Measurements from ENCODE around the gene RABGGTB.
"Not testable (repeated sequence)": the region's sequence is repeated elsewhere in the genome, so short reads cannot be mapped to it uniquely, and the experiment has no call there.

The RABGGTB gene

DNA sequence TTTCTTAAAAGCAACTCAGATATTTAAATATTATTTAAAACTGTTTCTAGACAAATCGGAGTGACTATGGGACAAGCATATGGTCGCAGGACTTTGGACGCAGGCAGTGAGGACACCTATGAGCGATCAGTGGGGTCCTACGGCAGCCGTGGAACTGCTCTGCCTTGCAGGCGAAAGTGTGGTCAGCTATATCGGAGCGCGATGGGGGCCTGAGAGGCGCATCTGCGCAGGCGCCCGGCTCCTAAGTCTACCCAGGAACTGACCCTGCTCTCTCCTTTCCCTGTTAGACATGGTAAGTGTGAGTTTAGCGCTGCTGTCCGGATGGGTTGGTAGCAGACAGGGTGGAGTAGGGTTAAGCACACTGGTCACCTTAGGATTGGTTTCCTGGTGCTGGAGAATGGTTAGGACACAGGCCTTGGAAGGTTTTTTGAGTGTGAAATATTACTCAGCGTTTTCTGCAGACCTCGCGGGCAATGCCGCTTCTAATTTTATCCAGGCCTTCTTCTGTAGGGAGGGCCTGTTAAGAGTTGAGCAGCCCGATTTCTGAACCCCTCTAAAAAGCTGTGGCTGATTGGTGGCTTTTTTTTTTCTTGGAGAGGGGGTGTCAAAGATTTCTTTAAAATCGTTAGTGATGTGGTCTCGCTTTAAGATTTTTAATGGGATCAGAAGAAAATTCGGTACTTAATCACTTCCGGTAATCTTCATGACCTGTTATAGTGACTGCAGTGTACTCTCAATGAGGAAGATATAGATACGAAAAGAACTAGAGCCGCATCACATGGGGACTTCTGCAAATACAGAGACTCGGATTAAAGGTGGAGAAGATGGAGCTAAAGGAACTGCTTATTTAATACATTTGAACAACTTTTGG lies at the start of gene RABGGTB:
Gene RABGGTB (plus strand): TSS at position 274 of the 871 bp plus-strand sequence. CDS start 16 bp downstream, at position 290.
- DNase-seq, result peak; percentile 87

GRCh38 chr1:75742047-75742625 lies 43.9 kb upstream of the RABGGTB start:
- DNase-seq, result no peak

DNA sequence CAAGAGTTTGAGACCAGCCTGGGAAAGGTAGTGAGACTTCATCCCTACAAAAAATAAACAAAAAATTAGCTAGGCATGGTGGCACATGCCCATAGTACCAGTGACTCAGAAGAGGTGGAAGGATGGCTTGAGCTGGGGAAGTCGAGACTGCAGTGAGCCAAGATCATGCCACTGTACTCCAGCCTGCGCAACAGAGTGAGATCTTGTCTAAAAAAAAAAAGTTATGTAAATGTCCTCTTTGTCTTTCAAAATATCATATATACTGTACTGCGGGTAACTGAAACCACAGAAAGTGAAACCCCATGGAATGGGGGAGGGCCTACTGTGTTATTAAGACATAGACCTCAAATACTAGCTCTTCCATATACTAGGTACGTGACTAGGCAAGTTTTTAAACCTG lies 40.8 kb upstream of the RABGGTB start:
- DNase-seq, result no peak

DNA sequence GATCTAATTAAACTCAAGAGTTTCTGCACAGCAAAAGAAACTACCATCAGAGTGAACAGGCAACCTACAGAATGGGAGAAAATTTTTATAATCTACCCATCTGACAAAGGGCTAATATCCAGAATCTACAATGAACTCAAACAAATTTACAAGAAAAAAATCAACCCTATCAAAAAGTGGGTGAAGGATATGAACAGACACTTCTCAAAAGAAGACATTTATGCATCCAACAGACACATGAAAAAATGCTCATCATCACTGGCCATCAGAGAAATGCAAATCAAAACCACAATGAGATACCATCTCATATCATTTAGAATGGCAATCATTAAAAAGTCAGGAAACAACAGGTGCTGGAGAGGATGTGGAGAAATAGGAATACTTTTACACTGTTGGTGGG lies 28.8 kb upstream of the RABGGTB start:
- not testable (repeated sequence) for DNase-seq

DNA sequence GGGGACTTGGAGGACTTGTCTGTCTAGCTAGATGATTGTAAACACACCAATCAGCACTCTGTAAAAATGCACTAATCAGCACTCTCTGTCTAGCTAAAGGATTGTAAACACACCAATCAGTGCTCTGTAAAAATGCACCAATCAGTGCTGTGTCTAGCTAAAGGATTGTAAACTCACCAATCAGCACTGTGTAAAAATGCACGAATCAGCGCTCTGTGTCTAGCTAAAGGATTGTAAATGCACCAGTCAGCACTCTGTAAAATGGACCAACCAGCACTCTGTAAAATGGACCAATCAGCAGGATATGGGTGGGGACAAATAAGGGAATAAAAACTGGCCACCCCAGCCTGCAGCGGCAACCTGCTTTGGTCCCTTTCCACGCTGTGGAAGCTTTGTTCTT lies 27.5 kb upstream of the RABGGTB start:
- DNase-seq, result not testable (repeated sequence)

- DNase-seq, result no peak
These were observed 21.9 kb upstream of the RABGGTB start for GRCh38 chr1:75764057-75764655.

DNA sequence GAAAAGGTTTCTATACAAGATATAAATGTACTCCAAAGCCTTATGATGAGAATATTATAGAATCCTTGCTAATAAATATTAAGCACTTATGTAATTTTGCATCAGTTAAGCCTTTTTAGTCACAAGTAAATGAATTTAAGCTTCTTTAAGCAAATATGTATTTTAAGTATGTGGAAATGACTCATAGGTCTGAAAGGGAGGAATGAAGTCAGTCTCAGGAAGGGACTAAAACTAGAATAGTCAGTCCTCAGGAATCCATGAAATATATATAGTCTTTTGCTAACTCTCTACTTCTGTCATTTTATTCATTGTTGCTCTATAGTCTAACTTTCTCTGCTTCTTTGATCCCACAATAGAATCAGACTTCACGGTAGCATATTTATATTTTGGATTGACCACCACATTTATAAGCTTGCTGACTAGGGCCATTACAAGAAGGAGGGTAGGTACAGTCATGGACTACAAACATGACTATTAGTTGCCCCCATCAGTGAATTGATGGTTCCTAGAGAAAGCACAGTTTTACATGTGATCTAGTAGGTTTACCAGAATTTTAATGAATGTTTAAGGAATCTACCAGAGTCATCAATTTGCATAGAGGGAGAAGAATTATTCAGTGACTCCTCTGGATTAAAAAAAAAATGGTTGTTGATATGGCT lies 20.2 kb upstream of the RABGGTB start:
- no peak for DNase-seq

GRCh38 chr1:75768016-75768415 lies 18.0 kb upstream of the RABGGTB start:
- no peak for DNase-seq

GRCh38 chr1:75770761-75771160 lies 15.3 kb upstream of the RABGGTB start:
- DNase-seq, result no peak

GRCh38 chr1:75771978-75772377 lies 14.1 kb upstream of the RABGGTB start:
- DNase-seq, result no peak

DNA sequence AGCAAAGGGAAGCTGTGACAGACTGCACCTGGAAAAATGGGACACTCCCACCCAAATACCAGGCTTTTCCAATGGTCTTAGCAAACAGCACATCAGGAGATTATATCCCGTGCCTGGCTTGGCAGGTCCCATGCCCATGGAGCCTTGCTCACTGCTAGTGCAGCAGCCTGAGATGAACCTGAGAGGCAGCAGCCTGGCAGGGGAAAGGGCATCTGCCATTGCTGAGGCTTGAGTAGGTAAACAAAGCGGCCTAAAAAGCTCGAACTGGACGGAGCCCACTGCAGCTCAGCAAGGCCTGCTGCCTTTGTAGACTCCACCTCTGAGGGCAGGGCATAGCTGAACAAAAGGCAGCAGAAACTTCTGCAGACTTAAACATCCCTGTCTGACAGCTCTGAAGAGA lies 8.2 kb upstream of the RABGGTB start:
- not testable (repeated sequence) for DNase-seq

DNA sequence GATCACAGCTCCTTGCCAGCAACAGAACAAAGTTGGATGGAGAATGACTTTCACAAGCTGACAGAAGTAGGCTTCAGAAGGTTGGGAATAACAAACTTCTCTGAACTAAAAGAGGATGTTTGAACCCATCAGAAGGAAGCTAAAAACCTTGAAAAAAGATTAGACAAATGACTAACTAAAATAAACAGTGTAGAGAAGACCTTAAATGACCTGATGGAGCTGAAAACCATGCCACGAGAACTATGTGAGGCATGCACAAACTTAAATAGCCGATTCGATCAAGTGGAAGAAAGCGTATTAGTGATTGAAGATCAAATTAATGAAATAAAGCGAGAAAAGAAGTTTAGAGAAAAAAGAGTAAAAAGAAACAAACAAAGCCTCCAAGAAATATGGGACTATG lies 7.4 kb upstream of the RABGGTB start:
- not testable (repeated sequence) for DNase-seq

DNA sequence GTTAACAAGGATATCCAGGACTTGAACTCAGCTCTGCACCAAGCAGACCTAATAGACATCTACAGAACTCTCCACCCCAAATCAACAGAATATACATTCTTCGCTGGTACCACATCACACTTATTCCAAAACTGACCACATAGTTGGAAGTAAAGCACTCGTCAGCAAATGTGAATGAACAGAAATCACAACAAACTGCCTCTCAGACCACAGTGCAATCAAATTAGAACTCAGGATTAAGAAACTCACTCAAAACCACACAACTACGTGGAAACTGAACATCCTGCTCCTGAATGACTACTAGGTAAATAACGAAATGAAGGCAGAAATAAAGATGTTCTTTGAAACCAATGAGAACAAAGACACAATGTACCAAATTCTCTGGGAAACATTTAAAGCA lies 5.9 kb upstream of the RABGGTB start:
- not testable (repeated sequence) for DNase-seq

- not testable (repeated sequence) for DNase-seq
These were observed 2.1 kb upstream of the RABGGTB start for GRCh38 chr1:75783920-75784319.

- DNase-seq, result no peak
These were observed 605 bp upstream of the RABGGTB start for GRCh38 chr1:75785320-75785982.

- no peak for DNase-seq
These were observed 941 bp downstream of the RABGGTB start for GRCh38 chr1:75786901-75787493.

DNA sequence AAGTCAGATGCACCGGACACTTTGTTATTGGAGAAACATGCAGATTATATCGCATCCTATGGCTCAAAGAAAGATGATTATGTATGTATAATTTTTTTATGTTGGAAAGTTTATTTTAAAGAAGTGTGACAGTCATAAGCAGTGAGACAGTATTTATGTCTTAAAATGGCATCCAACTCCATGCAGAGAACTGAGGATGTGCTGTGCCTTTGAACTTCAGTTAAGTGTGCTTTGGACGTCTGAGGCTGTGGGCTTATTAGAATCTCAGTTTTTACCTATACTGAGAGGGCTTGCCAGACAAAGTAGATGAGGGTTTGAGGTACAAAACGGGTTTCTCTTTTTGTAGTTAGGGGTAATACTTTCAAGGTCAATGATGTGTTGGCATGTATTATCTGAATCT lies 1.5 kb downstream of the RABGGTB start:
- DNase-seq, result no peak

DNA sequence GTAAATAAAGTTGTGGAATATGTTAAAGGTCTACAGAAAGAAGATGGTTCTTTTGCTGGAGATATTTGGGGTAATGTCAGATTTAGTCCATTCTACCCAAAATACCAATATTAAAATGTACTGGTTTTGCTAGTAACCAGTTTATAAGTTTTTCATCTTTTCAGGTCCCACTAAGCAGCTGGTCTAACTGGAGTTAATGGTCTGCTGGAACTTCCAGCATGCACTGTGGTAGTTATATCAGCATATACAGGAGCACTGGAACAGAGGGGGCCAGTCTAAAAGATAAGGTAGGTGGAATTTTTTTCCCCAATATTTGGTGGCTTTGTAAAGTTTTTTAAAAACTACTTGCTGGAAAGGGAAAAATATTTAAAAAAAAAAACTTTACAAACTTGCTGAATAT lies 3.9 kb downstream of the RABGGTB start:
- no peak for DNase-seq

DNA sequence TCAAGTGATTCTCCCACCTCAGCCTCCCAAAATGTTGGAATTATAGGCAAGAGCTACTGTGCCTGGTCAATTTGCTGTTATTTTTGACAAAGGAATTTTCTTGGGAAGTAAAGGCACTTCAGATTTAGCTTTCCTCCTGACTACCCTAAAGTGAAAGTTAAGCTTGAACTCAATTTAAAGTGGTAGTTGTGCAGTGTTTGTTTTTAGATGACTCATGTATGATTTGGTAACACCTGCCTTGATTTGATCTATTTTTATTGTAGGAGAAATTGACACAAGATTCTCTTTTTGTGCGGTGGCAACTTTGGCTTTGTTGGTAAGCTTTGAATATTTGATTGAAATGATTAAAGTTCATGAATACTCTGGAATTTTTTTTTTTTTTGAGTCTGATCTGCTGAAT lies 5.0 kb downstream of the RABGGTB start:
- no peak for DNase-seq

- no peak for DNase-seq
These were observed 6.0 kb downstream of the RABGGTB start for GRCh38 chr1:75792091-75792490.

DNA sequence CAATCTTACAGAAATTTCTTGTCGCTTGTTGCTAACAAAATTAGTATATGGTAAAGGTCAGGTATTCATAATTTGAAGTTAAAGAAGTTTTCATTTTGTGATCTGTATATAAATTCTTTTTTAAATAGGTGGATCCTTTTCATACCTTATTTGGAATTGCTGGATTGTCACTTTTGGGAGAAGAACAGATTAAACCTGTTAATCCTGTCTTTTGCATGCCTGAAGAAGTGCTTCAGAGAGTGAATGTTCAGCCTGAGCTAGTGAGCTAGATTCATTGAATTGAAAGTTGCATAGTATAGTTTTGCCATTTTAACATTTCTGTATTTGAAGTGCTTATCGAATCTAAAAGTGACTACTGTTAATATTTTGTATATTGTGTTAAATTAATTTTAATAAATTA lies 8.3 kb downstream of the RABGGTB start:
- DNase-seq, result no peak

GRCh38 chr1:75795703-75796193 lies 9.7 kb downstream of the RABGGTB start:
- no peak for DNase-seq
